Measurements from ENCODE around the gene ADPRS. TPM values are rescaled to one million over a fixed set of nuclear protein-coding genes. Genes with fewer than 3 reads are reported as not detected.

ADPRS gene
- total and polyA plus RNA-seq, 9 donors, result 14.9 to 52.2 (median 24.9) TPM

DNA sequence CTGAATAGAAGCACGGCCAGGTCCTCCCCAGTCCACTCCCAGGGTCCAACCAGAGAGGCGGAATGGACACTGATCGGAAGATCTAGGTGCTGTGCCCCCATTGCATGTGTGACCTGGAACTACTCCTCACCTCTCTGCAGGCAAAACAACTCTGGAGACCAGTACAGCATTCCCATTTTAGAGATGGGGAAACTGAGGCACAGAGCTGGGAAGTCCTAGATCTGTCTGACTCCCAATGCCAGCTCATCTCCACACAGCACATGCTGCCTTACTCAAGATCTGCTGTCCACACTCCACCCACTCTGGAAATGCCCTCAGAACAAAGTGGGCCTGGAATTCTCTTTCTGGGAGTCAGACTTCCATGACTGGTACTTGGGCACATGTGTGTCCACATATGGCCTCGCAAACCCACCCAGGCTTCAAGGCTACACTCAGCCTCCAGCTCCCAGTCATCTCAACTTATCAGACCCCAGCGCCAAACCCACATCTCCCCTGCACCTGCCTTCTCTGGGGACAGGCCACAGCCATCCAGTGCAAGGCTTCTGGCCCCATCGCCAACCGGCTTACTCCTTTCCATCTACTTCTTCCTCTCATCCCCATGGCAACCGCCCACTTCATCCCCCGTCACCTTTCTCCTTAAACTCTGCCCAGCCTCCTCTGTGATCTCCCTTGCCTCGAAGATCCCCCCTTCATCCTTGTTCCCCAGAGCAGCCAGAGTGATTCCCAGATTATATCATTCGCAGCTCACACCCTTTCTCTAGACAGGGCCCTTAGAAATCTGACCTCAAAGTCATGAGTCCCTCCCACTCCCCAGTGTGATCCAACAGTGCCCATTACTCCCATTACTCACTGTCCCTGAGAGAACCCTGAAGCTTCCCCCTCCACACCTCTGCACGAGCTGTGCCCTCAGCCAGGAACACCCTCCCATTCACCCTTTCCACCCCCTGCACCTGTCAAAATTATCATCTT, 33.7 kb downstream of the ADPRS start:
- H3K27me3 ChIP-seq, result no peaks in the 10 kb centered on the region
- intact Hi-C loops (cut with DNase I), result no loop called here
- H3K9me3 ChIP-seq, result no peaks in the 10 kb centered on the region
- no peak overlapping the region for H3K4me3 ChIP-seq
- no peak for TF ChIP-seq POLR2A (IDR thresholded peaks at IDR 0.05)
- TF ChIP-seq, protein P1, sequence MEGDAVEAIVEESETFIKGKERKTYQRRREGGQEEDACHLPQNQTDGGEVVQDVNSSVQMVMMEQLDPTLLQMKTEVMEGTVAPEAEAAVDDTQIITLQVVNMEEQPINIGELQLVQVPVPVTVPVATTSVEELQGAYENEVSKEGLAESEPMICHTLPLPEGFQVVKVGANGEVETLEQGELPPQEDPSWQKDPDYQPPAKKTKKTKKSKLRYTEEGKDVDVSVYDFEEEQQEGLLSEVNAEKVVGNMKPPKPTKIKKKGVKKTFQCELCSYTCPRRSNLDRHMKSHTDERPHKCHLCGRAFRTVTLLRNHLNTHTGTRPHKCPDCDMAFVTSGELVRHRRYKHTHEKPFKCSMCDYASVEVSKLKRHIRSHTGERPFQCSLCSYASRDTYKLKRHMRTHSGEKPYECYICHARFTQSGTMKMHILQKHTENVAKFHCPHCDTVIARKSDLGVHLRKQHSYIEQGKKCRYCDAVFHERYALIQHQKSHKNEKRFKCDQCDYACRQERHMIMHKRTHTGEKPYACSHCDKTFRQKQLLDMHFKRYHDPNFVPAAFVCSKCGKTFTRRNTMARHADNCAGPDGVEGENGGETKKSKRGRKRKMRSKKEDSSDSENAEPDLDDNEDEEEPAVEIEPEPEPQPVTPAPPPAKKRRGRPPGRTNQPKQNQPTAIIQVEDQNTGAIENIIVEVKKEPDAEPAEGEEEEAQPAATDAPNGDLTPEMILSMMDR (IDR thresholded peaks at IDR 0.05), result no peak
- no peak for TF ChIP-seq EP300 (IDR thresholded peaks at IDR 0.05)
- 86 to 92% (median 89%) methylated on average over 12 of the region's 12 CpGs for WGBS, 3 donors
- no peak for DNase-seq
- H3K36me3 ChIP-seq, result no peaks in the 10 kb centered on the region
- no peak overlapping the region for H3K27ac ChIP-seq
- H3K4me1 ChIP-seq (ENCODE audit: insufficient read depth), result peaks cover 6% of the 10 kb centered on the region

DNA sequence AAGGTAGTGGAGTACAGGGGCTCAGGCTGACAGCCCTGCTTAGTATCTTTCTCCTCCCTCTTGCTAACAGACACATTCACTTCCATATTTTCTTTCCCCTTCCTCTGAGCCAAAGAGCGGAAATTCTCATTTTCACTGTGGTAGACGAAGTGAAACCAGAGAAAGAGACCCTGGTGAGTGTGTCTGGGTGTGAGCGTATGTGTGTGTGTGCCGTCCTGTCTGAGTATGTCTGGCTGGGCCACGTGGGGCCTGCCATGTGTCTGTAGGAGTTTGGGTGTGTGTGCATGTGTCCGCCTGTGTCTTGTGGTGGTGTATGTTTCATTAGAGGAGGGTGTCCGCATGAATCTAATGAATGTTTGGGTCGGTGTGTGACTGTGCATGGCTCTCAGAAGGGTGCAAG, 34.7 kb downstream of the ADPRS start:
- no peak for TF ChIP-seq EP300 (IDR thresholded peaks at IDR 0.05)
- TF ChIP-seq, protein P1 (IDR thresholded peaks at IDR 0.05), result no peak
- TF ChIP-seq POLR2A (IDR thresholded peaks at IDR 0.05), result no peak
- H3K36me3 ChIP-seq, result no peaks in the 10 kb centered on the region
- H3K27ac ChIP-seq, result no peak overlapping the region
- H3K4me1 ChIP-seq (ENCODE audit: insufficient read depth), result peaks cover 6% of the 10 kb centered on the region
- 60 to 68% (median 67%) methylated on average over 8 of the region's 8 CpGs for WGBS, 3 donors
- H3K9me3 ChIP-seq, result no peaks in the 10 kb centered on the region
- H3K4me3 ChIP-seq, result no peak overlapping the region
- H3K27me3 ChIP-seq, result no peaks in the 10 kb centered on the region
- no peak for DNase-seq
- intact Hi-C loops (cut with DNase I), result no loop called here

DNA sequence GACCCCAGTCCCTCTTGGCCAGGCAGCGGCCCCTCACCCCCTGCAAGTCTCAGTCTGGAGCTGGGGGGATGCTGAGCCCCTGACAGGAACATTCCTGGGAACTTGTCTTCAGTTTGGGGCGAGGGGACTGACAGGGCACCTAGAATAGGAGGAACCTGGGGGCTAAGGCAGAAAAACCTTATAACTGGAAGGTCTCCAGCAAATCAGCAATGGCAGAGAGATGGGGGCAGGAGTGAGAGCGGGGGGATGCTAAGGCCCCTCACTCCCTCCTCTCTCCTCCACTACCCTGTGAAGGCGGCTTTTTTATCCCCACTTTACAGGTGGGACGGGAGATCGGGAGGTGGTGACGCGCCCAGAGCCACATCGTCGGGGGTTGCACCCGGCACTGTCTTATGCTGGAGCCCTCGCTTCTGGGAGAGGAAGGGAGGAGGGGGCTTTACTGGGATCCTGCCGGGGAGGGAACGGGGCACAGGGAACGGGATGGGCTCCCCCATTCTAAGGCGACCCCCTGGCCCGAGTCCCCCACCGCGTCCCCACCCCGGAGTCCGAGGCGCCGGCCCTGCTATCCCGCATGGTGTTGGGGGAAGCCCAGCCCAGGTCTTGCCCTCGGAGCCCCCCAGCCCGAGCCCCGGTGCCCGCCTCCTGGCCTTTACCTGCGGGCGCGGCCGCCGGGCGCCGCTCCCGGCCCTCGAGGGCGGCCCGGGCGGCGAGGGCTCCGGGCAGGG, 35.9 kb downstream of the ADPRS start:
- H3K27ac ChIP-seq, result no peak overlapping the region

More for the DNA sequence above, 35.9 kb downstream of the ADPRS start:
- Histone ChIP-seq H3K27me3 (no peaks in the 10 kb centered on the region), H3K36me3 (no peaks in the 10 kb centered on the region), H3K9me3 (no peaks in the 10 kb centered on the region), H3K4me3 (peak overlapping the region; percentile 35), H3K4me1 (ENCODE audit: insufficient read depth) (peaks cover 6% of the 10 kb centered on the region)
- intact Hi-C loops (cut with DNase I), result no loop called here
- WGBS, 3 donors, result 23 to 58% (median 35%) methylated on average over 18 to 42 of the region's 42 CpGs
- TF ChIP-seq EP300 (IDR thresholded peaks at IDR 0.05) (no peak), POLR2A (IDR thresholded peaks at IDR 0.05) (no peak)
- TF ChIP-seq, protein P1 (IDR thresholded peaks at IDR 0.05), result no peak
- DNase-seq, result no peak
